K562 (cell line): ENCODE data around the gene YES1. TPM values are rescaled to one million over a fixed set of nuclear protein-coding genes. Genes with fewer than 3 reads are reported as not detected.
A peak's percentile ranks its signal among the peaks of the same experiment; 100 is the strongest.

Experiments
- ATAC-seq: fragments of 200-7000 bp; cut with Tn5 transposase; 3 replicates; pipeline ENCODE4 v1.9.1; 2020; ENCODE audit warnings: moderate library complexity
- BruUV-seq: library from RNA; stranded (reverse); fragments of 400-500 nt; replicated peaks from 2 replicates; lab custom pipeline; 2021; lab: Mats Ljungman, UMichigan
- CTCF ChIA-PET: fragments of 300-600 bp; formaldehyde crosslinking; extraction: SDS; loops from one replicate; lab custom pipeline; 2021; ENCODE audit warnings: low intra/inter-chr PET ratio; lab: Yijun Ruan, JAX
- POLR2A ChIA-PET: fragments of 300-600, 350-650 bp; sonication (Branson Sonifier 250); formaldehyde crosslinking; extraction: SDS; loops from one replicate; lab custom pipeline; 2021; ENCODE audit warnings: antibody characterized with exemption, inconsistent platforms; lab: Yijun Ruan, JAX
- DNase-seq, 4 experiments: peaks; one replicate each; pipeline versions ENCODE4 v3.0.0 to v3.0.0-alpha.2; 2011 to 2018; ENCODE audit warnings: low spot score in 3 of 4, mixed read lengths in 3 of 4; ENCODE audit errors: extremely low read depth in 1 of 4
- FAIRE-seq: peaks from 2 replicates; lab custom pipeline; 2011; peaks lifted over from hg19 to GRCh38; lab: Jason Lieb, UNC
- H2AFZ ChIP-seq: 2 replicates; pipeline ENCODE4 v1.6.0; 2011; ENCODE audit warnings: low read depth, low read length, control low read depth, inconsistent platforms
- H3K27ac ChIP-seq: fragments of 200-600 bp; 3 replicates; pipeline ENCODE4 v1.8.0; 2011; ENCODE audit warnings: low read depth, mild to moderate bottlenecking, control low read depth, inconsistent platforms, low read length, moderate library complexity, mixed read lengths; ENCODE audit errors: extremely low read depth
- H3K27me3 ChIP-seq, 2 experiments: fragments of 300-600 bp in 1 of 2; 2 replicates in 1 of 2; 3 replicates in 1 of 2; pipeline versions ENCODE4 v1.6.0 to v1.8.0; 2011; ENCODE audit warnings: inconsistent platforms in 2 of 2, low read length in 2 of 2, mild to moderate bottlenecking in 1 of 2, mixed read lengths in 1 of 2, moderate library complexity in 1 of 2; ENCODE audit not compliant: control insufficient read depth in 2 of 2, insufficient read depth in 2 of 2
- H3K36me3 ChIP-seq: fragments of 300-600 bp; 3 replicates; pipeline ENCODE4 v1.8.0; 2011; ENCODE audit warnings: mild to moderate bottlenecking, low read length, inconsistent platforms; ENCODE audit not compliant: control insufficient read depth, insufficient read depth
- H3K4me1 ChIP-seq, 2 experiments: fragments of 200-600 bp in 1 of 2; replicated peaks in 1 of 2; 2 replicates in 1 of 2; 3 replicates in 1 of 2; pipeline versions ENCODE4 v1.5.1 to v1.8.0; 2011; ENCODE audit warnings: inconsistent platforms in 2 of 2, low read length in 2 of 2, mild to moderate bottlenecking in 1 of 2, mixed read lengths in 1 of 2, moderate library complexity in 1 of 2; ENCODE audit not compliant: control insufficient read depth in 2 of 2, insufficient read depth in 2 of 2
- H3K4me2 ChIP-seq: 2 replicates; pipeline ENCODE4 v1.6.1; 2011; ENCODE audit warnings: low read length, control low read depth, inconsistent platforms, mixed read lengths; ENCODE audit not compliant: insufficient read depth
- H3K4me3 ChIP-seq: fragments of 200-600 bp; sonication (generic), shearing (Covaris generic); 2 replicates; pipeline ENCODE4 v1.5.1; 2016; ENCODE audit warnings: control low read depth, inconsistent platforms
- H3K79me2 ChIP-seq: fragments of 200-600 bp; 3 replicates; pipeline ENCODE4 v1.8.0; 2011; ENCODE audit warnings: low read length, inconsistent platforms; ENCODE audit not compliant: control insufficient read depth, insufficient read depth
- H3K9ac ChIP-seq, 2 experiments: 2 replicates each; pipeline versions ENCODE4 v1.6.0 to v1.6.1; 2011; ENCODE audit warnings: low read depth in 2 of 2, low read length in 2 of 2, control low read depth in 1 of 2, inconsistent platforms in 1 of 2, mild to moderate bottlenecking in 1 of 2, mixed read lengths in 1 of 2; ENCODE audit not compliant: insufficient read depth in 1 of 2
- H3K9me1 ChIP-seq: one replicate; pipeline ENCODE4 v1.6.0; 2011; ENCODE audit warnings: inconsistent platforms, mild to moderate bottlenecking, low read length, moderate library complexity; ENCODE audit not compliant: control insufficient read depth, insufficient read depth
- H3K9me3 ChIP-seq: replicated peaks from 2 replicates; pipeline ENCODE4 v1.5.1; 2011; ENCODE audit warnings: low read depth, low read length, inconsistent platforms; ENCODE audit not compliant: control insufficient read depth, insufficient read depth
- H4K20me1 ChIP-seq: replicated peaks from 2 replicates; pipeline ENCODE4 v1.6.1; 2011; ENCODE audit warnings: low read length, inconsistent platforms, mixed read lengths; ENCODE audit not compliant: control insufficient read depth, insufficient read depth
- AFF4 ChIP-seq: sonication (generic); formaldehyde crosslinking; IDR thresholded peaks from 2 replicates; pipeline ENCODE4 v1.8.0; 2023; ENCODE audit warnings: mild to moderate bottlenecking, missing genetic modification reagents
- BDP1 ChIP-seq: IDR thresholded peaks from 3 replicates; pipeline ENCODE4 v1.6.1; 2011; ENCODE audit not compliant: insufficient read length, insufficient read depth
- HDGF ChIP-seq: fragments of 450-650 bp; IDR thresholded peaks from 2 replicates; pipeline ENCODE4 v1.6.1; 2016
- NR2C1 ChIP-seq, 2 experiments: fragments of 450-650 bp; IDR thresholded peaks; 2 replicates each; pipeline ENCODE4 v1.6.1; 2017; ENCODE audit warnings: mild to moderate bottlenecking in 2 of 2, antibody characterized with exemption in 1 of 2, inconsistent platforms in 1 of 2, missing compliant biosample characterization in 1 of 2, missing genetic modification characterization in 1 of 2
- TBP ChIP-seq: optimal IDR thresholded peaks from 2 replicates; pipeline ENCODE3; 2011; ENCODE audit warnings: low read depth, low read length, improper control_type of control experiment
- TCF7L2 ChIP-seq: fragments of 150-350 bp; IDR thresholded peaks from 2 replicates; pipeline ENCODE4 v1.6.1; 2016; ENCODE audit warnings: low read depth, mild to moderate bottlenecking, low read length, moderate library complexity
- TCFL5 ChIP-seq: fragments of 250-450 bp; sonication (Bioruptor Pico); conservative IDR thresholded peaks from 2 replicates; pipeline ENCODE4 v1.6.1; 2021; ENCODE audit warnings: mild to moderate bottlenecking, moderate library complexity, matching md5 sums
- TFAP4 ChIP-seq: sonication (generic); formaldehyde crosslinking; IDR thresholded peaks from 2 replicates; pipeline ENCODE4 v1.8.0; 2022; ENCODE audit warnings: missing genetic modification reagents, mild to moderate bottlenecking, moderate library complexity, borderline replicate concordance
- ZKSCAN1 ChIP-seq: fragments of 150-350 bp; IDR thresholded peaks from 2 replicates; pipeline ENCODE4 v1.6.1; 2016; ENCODE audit warnings: low read depth, low read length
- ZNF444 ChIP-seq: fragments of 250-450 bp; sonication (Bioruptor Pico); IDR thresholded peaks from 2 replicates; pipeline ENCODE4 v1.4.0; 2020; ENCODE audit warnings: mild to moderate bottlenecking, moderate library complexity
- WGBS: fragments of 100-300 bp; shearing (Covaris generic); methylation state at CpG from one replicate; pipeline ENCODE4 v1.1.6; 2016; ENCODE audit warnings: low coverage, mixed read lengths; ENCODE audit not compliant: insufficient coverage; ENCODE audit errors: missing lambda C conversion rate; 5-methylcytosine and 5-hydroxymethylcytosine counted together
- in situ Hi-C: fragments of 300-500 bp; cut with MboI; formaldehyde crosslinking; loops from 4 replicates; pipeline ENCODE4 v1.15.0; 2018; ENCODE audit warnings: inconsistent platforms, mixed read lengths
- intact Hi-C: fragments of 100-400 bp; cut with micrococcal nuclease; formaldehyde crosslinking; loops from 2 replicates; pipeline ENCODE4 v1.14.2; 2022
- polyA plus RNA-seq, 8 experiments: library from polyadenylated mRNA; depleted of rRNA in 4 of 8; stranded (reverse) in 5 of 8; unstranded in 3 of 8; fragments of >200 nt; fragmentation: Nextera tagmentation in 2 of 8; fragmentation: Illumina TruSeq in 1 of 8; extraction: Ambion mirVana in 2 of 8; extraction: Trizol in 1 of 8; gene quantifications; 2 replicates each; pipeline versions ENCODE4 v1.2.1 to v1.2.3, GENCODE V29; 2011 to 2014; ENCODE audit warnings: inconsistent platforms in 1 of 8, missing spikeins in 1 of 8
- total RNA-seq, 7 experiments: library from RNA; depleted of rRNA in 6 of 7; stranded (reverse); fragments of >200 nt in 6 of 7; fragmentation: Illumina TruSeq in 2 of 7; extraction: Trizol in 2 of 7; gene quantifications; 2 replicates each; pipeline versions ENCODE4 v1.2.1 to v1.2.3, GENCODE V29; 2011 to 2021; ENCODE audit warnings: low replicate concordance in 1 of 7

Gene YES1
- total and polyA plus RNA-seq, 9 of the 15 experiments (the other 6 are each of a cell fraction or from before 2014, with no cell fraction given): 37.2 to 115 (median 77.7) TPM

GRCh38 chr18:839224-840022 lies 27.4 kb upstream of the YES1 start (continued):
- TF ChIP-seq AFF4 (peak; percentile 80; the same call in 1 of the 2 replicates), NR2C1 (IDR thresholded peaks at IDR 0.05) (no peak; the same call in 1 of the 2 replicates), NR2C1 (tag; IDR thresholded peaks at IDR 0.05) (peak; percentile 20; the same call in 1 of the 2 replicates)

DNA sequence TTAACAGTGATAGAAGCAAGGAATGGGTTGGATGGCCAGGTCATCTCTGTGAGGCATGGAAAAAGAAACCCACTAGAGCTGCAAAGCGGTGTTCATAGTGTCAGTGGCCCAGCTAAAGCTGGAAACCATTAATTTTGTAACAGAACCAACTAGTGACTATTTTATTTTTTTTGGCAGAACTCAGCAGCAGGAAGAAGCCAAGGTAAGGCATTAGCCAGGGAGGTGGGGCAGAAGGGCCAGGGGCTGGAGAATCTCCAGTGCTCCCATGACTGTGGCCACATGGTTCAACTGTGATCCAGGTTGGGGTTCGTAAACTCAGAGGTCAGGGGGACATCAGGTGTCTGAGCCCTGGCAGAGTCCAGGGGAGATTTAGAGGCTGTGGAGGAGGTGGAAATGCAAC lies 25.9 kb upstream of the YES1 start:
- no peaks in the 10 kb centered on the region for H4K20me1 ChIP-seq
- 91% methylated on average over 2 of the region's 2 CpGs for WGBS
- TF ChIP-seq HDGF: no peak
- no peak for TF ChIP-seq BDP1
- no peak for TF ChIP-seq ZNF444
- no peak for TF ChIP-seq TFAP4
- TF ChIP-seq TBP: no peak
- TF ChIP-seq ZKSCAN1: no peak
- no peak for TF ChIP-seq TCFL5 (CRISPR knock-in tag)
- TF ChIP-seq TCF7L2: no peak

More for the DNA sequence above, 25.9 kb upstream of the YES1 start:
- no peak for FAIRE-seq
- no peaks in the 10 kb centered on the region for H3K36me3 ChIP-seq
- no peaks in the 10 kb centered on the region for H3K79me2 ChIP-seq
- H3K27ac ChIP-seq: no peak overlapping the region
- BruUV-seq: no TSS peak
- no peaks in the 10 kb centered on the region for H3K27me3 ChIP-seq
- ATAC-seq: no peak
- H3K9me3 ChIP-seq: no peaks in the 10 kb centered on the region
- H3K9me1 ChIP-seq: no peaks in the 10 kb centered on the region
- H3K4me2 ChIP-seq: no peak overlapping the region
- ChIA-PET CTCF (interaction anchor here (2.7 kb wide), 1 partner anchor 96 kb away, joined by 42 read pairs; no protein-coding TSS in a partner anchor), POLR2A (no interaction called here)
- no peak overlapping the region for H3K4me3 ChIP-seq
- in situ Hi-C loops (no loop called here), intact Hi-C loops (loop anchor here (10.0 kb wide), 1 partner anchor 343 kb away; no protein-coding TSS in a partner anchor)
- peak overlapping the region in 1 of 2 experiments; percentile 14; a peak in 1 of 4 replicates for H3K9ac ChIP-seq
- no peak for DNase-seq
- H3K4me1 ChIP-seq: peaks cover 10 to 39% of the 10 kb centered on the region in 2 experiments
- H2AFZ ChIP-seq: no peak overlapping the region
